Measurements from ENCODE around the gene FBXL14. TPM values are rescaled to one million over a fixed set of nuclear protein-coding genes. Genes with fewer than 3 reads are reported as not detected.

The FBXL14 gene
- total RNA-seq, 3 donors from 2014 or later = 8.2 to 12.9 (median 8.5) TPM

DNA sequence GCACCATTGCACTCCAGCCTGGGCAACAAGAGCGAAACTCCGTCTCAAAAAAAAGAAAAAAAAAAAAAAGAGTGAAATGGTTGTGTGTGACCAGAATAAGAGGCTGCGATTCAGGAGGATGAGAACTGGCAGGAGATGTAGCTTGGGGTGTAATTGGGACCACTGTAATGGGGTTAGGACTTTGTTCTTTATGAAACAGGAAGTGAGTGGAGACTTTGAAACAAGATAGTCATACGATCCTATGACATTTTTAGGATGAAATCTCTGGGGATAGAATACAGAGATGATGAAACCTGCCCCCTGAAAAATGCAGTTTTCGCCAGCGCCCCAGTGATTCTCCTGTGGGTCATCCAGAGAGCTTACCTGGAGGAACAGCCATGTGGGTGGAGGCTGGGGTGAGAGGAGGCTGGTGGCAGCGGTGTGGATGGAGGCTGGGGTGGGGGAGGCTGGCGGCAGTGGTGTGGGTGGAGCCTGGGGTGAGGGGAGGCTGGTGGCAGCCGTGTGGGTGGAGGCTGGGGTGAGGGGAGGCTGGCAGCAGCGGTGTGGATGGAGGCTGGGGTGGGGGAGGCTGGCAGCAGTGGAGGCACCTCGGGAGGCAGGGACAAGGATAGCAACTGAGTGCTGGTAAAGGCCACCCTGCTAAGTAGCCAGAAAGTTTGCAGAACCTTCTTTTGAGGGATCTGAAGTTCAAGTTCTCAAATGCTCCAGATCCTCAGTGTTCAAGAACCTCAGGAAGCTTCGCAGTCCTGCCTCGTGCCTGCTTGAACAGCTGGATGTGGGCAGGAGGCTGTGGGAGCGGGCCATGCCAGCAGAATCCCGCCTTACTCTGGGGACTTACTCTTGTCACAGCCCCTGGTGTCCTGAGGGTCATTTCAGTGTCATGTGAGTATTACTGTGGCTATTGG is 20.2 kb downstream of the FBXL14 start:
- no peaks in the 10 kb centered on the region for H3K27me3 ChIP-seq
- no peak for TF ChIP-seq CTCF (IDR thresholded peaks at IDR 0.05)
- TF ChIP-seq POLR2A (IDR thresholded peaks at IDR 0.05) = no peak
- TF ChIP-seq POLR2AphosphoS5 (IDR thresholded peaks at IDR 0.05) = no peak
- H3K36me3 ChIP-seq = no peaks in the 10 kb centered on the region
- no peak overlapping the region for H3K27ac ChIP-seq
- intact Hi-C loops (cut with DNase I; ENCODE audit: low total_unique reads) = loop anchor here (10.0 kb wide), 1 partner anchor 449 kb away; no protein-coding TSS in a partner anchor
- H3K9me3 ChIP-seq = no peaks in the 10 kb centered on the region
- no peaks in the 10 kb centered on the region for H3K4me1 ChIP-seq
- no peak overlapping the region for H3K4me3 ChIP-seq
- DNase-seq (ENCODE audit: low spot score in 2 of 2) = no peak

DNA sequence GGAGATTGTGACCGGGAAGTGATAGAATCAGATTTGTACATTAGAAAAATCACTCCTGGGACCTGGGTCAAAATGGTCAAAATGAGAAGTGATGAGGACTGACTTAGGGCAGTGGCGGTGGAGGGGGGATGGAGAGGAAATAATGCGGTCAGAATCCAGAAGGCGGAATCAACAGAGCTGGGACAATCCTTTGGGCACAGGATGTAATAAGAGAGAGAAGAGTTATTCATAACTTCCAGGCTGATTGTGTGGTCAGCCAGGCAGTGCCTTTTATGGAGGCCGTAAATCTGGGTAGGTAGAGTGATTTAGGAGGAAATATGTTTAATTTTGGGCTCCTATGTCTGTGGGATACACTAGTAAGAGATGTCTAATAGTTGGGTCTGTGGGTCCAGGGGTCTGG is 21.6 kb downstream of the FBXL14 start:
- TF ChIP-seq POLR2AphosphoS5 (IDR thresholded peaks at IDR 0.05) (no peak), CTCF (IDR thresholded peaks at IDR 0.05) (no peak), POLR2A (IDR thresholded peaks at IDR 0.05) (no peak)
- no peaks in the 10 kb centered on the region for H3K9me3 ChIP-seq
- H3K27me3 ChIP-seq = no peaks in the 10 kb centered on the region
- intact Hi-C loops (cut with DNase I; ENCODE audit: low total_unique reads) = loop anchor here (10.0 kb wide), 1 partner anchor 448 kb away; no protein-coding TSS in a partner anchor
- no peak for DNase-seq (ENCODE audit: low spot score in 2 of 2)
- H3K27ac ChIP-seq = no peak overlapping the region
- H3K4me3 ChIP-seq = no peak overlapping the region
- H3K4me1 ChIP-seq = no peaks in the 10 kb centered on the region
- no peaks in the 10 kb centered on the region for H3K36me3 ChIP-seq

- intact Hi-C loops (cut with DNase I; ENCODE audit: low total_unique reads) = no loop called here
- Histone ChIP-seq H3K9me3 (no peaks in the 10 kb centered on the region), H3K36me3 (no peaks in the 10 kb centered on the region), H3K27ac (no peak overlapping the region), H3K4me1 (no peaks in the 10 kb centered on the region), H3K27me3 (no peaks in the 10 kb centered on the region), H3K4me3 (no peak overlapping the region)
- DNase-seq (ENCODE audit: low spot score in 2 of 2) = no peak
- TF ChIP-seq POLR2AphosphoS5 (IDR thresholded peaks at IDR 0.05) (no peak), POLR2A (IDR thresholded peaks at IDR 0.05) (no peak)
Measured at GRCh38 chr12:1567852-1568251, 26.5 kb downstream of the FBXL14 start.

DNA sequence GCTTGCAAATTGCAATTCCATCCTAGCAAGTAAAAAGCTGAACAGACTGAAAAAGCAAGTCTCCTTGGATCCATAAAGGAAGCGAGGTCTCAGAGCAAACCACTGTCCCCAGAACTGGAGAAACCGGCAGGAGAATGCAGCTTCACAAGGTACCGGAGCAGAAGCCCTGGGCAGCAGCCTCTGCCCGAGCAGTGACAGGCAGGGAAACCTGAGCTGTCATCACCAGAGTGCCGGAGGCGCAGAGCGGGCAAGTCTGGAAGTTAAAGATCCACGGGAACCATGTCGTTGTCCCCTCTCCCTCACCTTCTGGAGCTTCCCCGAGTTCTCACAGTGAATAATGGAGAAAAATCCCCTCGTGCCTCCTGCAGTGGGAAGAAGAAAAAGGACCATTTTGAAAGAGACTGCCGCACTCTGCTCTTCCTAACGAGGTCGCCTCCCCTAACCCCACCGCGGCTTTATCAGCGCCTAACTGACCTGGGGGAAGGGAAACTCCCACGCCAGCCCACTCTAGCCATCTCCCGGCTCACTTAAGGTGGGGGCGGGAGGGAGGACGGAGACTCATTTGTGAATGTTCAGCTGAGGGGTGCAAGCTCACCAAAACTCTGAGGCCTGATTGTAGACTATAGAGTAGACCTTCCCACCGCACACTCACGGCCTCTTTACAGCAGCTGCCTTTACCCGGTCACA is 27.8 kb downstream of the FBXL14 start:
- intact Hi-C loops (cut with DNase I; ENCODE audit: low total_unique reads) = no loop called here
- TF ChIP-seq POLR2A (IDR thresholded peaks at IDR 0.05) = no peak
- no peak for TF ChIP-seq CTCF (IDR thresholded peaks at IDR 0.05)
- TF ChIP-seq POLR2AphosphoS5 (IDR thresholded peaks at IDR 0.05) = no peak
- H3K4me3 ChIP-seq = no peak overlapping the region
- DNase-seq (ENCODE audit: low spot score in 2 of 2) = no peak
- no peak overlapping the region for H3K27ac ChIP-seq
- H3K4me1 ChIP-seq = no peaks in the 10 kb centered on the region
- no peaks in the 10 kb centered on the region for H3K36me3 ChIP-seq
- no peaks in the 10 kb centered on the region for H3K27me3 ChIP-seq
- H3K9me3 ChIP-seq = no peaks in the 10 kb centered on the region

GRCh38 chr12:1565172-1565571 is 29.2 kb downstream of the FBXL14 start:
- H3K27ac ChIP-seq = no peak overlapping the region
- no peak overlapping the region for H3K4me3 ChIP-seq
- no peak for TF ChIP-seq CTCF (IDR thresholded peaks at IDR 0.05)
- no peak for TF ChIP-seq POLR2AphosphoS5 (IDR thresholded peaks at IDR 0.05)
- no peak for TF ChIP-seq POLR2A (IDR thresholded peaks at IDR 0.05)
- DNase-seq (ENCODE audit: low spot score in 2 of 2) = no peak
- H3K4me1 ChIP-seq = no peaks in the 10 kb centered on the region
- H3K9me3 ChIP-seq = no peaks in the 10 kb centered on the region
- intact Hi-C loops (cut with DNase I; ENCODE audit: low total_unique reads) = no loop called here
- H3K36me3 ChIP-seq = no peaks in the 10 kb centered on the region
- H3K27me3 ChIP-seq = no peaks in the 10 kb centered on the region

All from breast epithelium (tissue), 4 donors.